22Rv1 (cell line): ENCODE measurements around the gene OR6A2.
"Not testable (repeated sequence)": the region's sequence is repeated elsewhere in the genome, so short reads cannot be mapped to it uniquely, and the experiment has no call there.

ENCODE experiments used
- H3K27ac ChIP-seq: fragments of 450-650 bp; 2 replicates; pipeline ENCODE4 v1.5.1; 2017
- ZFX ChIP-seq: fragments of 450-650 bp; IDR thresholded peaks from 2 replicates; pipeline ENCODE4 v1.6.1; 2017; ENCODE audit warnings: antibody characterized with exemption, borderline replicate concordance
- TF ChIP-seq, protein P1 (sequence below): fragments of 450-650 bp; IDR thresholded peaks from 2 replicates; pipeline ENCODE4 v1.5.1; 2017; ENCODE audit warnings: mild to moderate bottlenecking

Gene OR6A2

DNA sequence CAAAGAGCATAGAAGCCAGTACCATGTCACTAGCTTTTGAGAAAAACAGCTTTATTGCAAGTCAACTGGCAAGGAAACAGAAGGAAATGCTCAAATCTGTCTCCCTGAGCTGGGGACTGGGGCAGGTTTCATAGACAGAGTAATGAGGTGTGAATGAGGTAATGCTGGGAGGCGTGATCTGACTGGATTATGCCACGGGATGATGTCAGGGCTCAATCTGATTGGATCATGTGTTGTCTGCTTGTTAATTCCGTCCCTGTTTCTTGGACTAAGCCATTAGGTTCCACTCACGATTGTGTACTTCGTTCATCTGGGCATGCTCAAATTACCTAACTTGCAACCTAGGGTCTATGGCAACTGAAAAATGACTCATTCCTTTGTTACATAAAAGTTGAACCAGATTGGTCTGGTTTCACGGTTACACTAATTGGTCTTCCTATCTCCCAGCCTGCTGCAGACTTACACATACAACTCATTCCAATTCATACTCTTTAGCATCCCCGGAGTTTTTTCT lies 25.8 kb upstream of the OR6A2 start:
- H3K27ac ChIP-seq, result no peak overlapping the region
- TF ChIP-seq, protein P1, sequence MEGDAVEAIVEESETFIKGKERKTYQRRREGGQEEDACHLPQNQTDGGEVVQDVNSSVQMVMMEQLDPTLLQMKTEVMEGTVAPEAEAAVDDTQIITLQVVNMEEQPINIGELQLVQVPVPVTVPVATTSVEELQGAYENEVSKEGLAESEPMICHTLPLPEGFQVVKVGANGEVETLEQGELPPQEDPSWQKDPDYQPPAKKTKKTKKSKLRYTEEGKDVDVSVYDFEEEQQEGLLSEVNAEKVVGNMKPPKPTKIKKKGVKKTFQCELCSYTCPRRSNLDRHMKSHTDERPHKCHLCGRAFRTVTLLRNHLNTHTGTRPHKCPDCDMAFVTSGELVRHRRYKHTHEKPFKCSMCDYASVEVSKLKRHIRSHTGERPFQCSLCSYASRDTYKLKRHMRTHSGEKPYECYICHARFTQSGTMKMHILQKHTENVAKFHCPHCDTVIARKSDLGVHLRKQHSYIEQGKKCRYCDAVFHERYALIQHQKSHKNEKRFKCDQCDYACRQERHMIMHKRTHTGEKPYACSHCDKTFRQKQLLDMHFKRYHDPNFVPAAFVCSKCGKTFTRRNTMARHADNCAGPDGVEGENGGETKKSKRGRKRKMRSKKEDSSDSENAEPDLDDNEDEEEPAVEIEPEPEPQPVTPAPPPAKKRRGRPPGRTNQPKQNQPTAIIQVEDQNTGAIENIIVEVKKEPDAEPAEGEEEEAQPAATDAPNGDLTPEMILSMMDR, result no peak
- TF ChIP-seq ZFX, result no peak

DNA sequence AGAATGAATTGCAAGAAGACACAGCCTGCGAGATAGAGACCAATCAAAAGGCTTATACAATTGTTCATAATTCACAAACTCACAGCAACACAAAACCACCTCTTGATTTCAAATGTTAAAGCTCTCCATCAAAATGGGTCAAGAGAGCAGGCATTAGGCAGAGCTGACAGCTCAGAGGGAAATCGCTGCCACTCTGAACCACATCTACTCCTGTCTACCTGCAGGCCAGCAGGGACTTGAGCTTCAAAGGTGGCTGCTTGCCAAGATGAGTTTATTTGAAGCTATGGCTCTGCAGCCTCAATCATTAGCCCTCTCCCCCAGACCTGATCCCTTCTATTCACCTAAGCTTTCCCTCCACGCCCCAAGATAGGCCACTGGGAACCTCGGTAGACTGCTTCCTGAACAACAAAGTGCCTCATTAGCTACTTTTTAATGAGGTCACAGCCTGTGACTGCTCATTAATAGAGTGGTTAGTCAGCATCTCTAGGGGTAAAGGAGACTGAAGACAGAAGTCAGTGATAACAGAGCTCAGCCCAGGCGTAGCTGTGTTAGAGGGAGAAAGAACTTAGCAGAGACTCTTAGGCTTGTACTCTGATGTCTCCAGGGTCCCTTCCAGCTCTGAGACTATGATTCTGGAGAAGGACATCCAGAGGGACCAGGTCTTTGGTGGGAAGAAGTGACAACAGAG lies 24.8 kb upstream of the OR6A2 start:
- H3K27ac ChIP-seq, result no peak overlapping the region
- TF ChIP-seq, protein P1, result no peak
- no peak for TF ChIP-seq ZFX

DNA sequence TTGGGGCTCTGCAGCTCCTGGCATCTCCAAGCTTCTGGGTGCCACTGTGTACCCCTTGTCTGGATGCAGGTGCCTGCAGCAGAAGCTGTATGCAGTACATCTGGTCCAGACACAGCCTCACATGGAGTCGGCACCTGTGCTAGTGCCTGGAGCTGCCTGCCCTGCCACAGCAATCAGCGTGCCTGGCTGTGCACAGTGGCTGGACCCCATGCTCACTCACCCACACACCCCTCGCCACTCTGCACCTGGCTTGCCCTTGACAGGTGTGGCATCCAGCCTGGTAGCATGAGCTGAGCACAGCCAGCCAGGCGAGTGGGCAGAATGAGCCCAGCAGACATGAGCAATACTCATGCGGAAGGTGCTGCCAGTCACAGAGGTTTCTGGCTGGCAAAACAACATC lies 19.5 kb upstream of the OR6A2 start:
- no peak overlapping the region for H3K27ac ChIP-seq
- TF ChIP-seq ZFX, result no peak
- TF ChIP-seq, protein P1, result no peak

GRCh38 chr11:6817694-6818093 lies 18.2 kb upstream of the OR6A2 start:
- no peak overlapping the region for H3K27ac ChIP-seq
- TF ChIP-seq, protein P1, result no peak
- TF ChIP-seq ZFX, result no peak

- no peak for TF ChIP-seq ZFX
- TF ChIP-seq, protein P1, result no peak
- no peak overlapping the region for H3K27ac ChIP-seq
Measured at GRCh38 chr11:6813656-6814055, 14.2 kb upstream of the OR6A2 start.

- no peak overlapping the region for H3K27ac ChIP-seq
- TF ChIP-seq, protein P1, result peak; percentile 97
- TF ChIP-seq ZFX, result no peak
Measured at GRCh38 chr11:6812390-6813005, 13.0 kb upstream of the OR6A2 start.

GRCh38 chr11:6801075-6801474 lies 1.6 kb upstream of the OR6A2 start:
- not testable (repeated sequence) for H3K27ac ChIP-seq

GRCh38 chr11:6794639-6795038 lies 4.8 kb downstream of the OR6A2 start:
- TF ChIP-seq, protein P1, result no peak
- no peak for TF ChIP-seq ZFX
- no peak overlapping the region for H3K27ac ChIP-seq
